HepG2 (cell line): ENCODE data around the gene MBTD1. TPM values are rescaled to one million over a fixed set of nuclear protein-coding genes. Genes with fewer than 3 reads are reported as not detected.
A peak's percentile ranks its signal among the peaks of the same experiment; 100 is the strongest.

Experiments
- ATF5 ChIP-seq: sonication (generic); formaldehyde crosslinking; IDR thresholded peaks from 2 replicates; pipeline ENCODE4 v1.4.0; 2020; ENCODE audit warnings: mild to moderate bottlenecking, low read depth, missing genetic modification reagents
- HOXD1 ChIP-seq: sonication (generic); formaldehyde crosslinking; IDR thresholded peaks from 2 replicates; pipeline ENCODE4 v1.5.0; 2020; ENCODE audit warnings: missing genetic modification reagents
- KLF15 ChIP-seq: sonication (generic); formaldehyde crosslinking; IDR thresholded peaks from 2 replicates; pipeline ENCODE4 v1.8.1; 2023; ENCODE audit warnings: borderline replicate concordance, mild to moderate bottlenecking, inconsistent platforms, missing genetic modification reagents, mixed read lengths
- KMT2B ChIP-seq: IDR thresholded peaks from 2 replicates; pipeline ENCODE4 v1.6.1; 2016; ENCODE audit warnings: missing genetic modification reagents, missing compliant biosample characterization
- NRL ChIP-seq: sonication (generic); formaldehyde crosslinking; IDR thresholded peaks from 2 replicates; pipeline ENCODE4 v1.5.0; 2020; ENCODE audit warnings: missing genetic modification reagents, mild to moderate bottlenecking, moderate library complexity, borderline replicate concordance
- ONECUT2 ChIP-seq: sonication (generic); formaldehyde crosslinking; IDR thresholded peaks from 2 replicates; pipeline ENCODE4 v1.4.0; 2020; ENCODE audit warnings: missing genetic modification reagents
- PAF1 ChIP-seq: IDR thresholded peaks from 2 replicates; pipeline ENCODE4 v1.6.1; 2016; ENCODE audit warnings: missing genetic modification reagents, missing compliant biosample characterization
- PHF21A ChIP-seq: sonication (generic); formaldehyde crosslinking; IDR thresholded peaks from 2 replicates; pipeline ENCODE4 v1.5.0; 2020; ENCODE audit warnings: mild to moderate bottlenecking, missing genetic modification reagents
- PRMT3 ChIP-seq: sonication (generic); formaldehyde crosslinking; IDR thresholded peaks from 2 replicates; pipeline ENCODE4 v1.8.1; 2022; ENCODE audit warnings: low read depth, mild to moderate bottlenecking, moderate library complexity, missing genetic modification reagents, borderline replicate concordance
- RAD51 ChIP-seq: fragments of 450-650 bp; IDR thresholded peaks from 2 replicates; pipeline ENCODE4 v1.6.1; 2016; ENCODE audit warnings: borderline replicate concordance
- RXRA ChIP-seq: sonication (generic); formaldehyde crosslinking; IDR thresholded peaks from 2 replicates; pipeline ENCODE4 v1.5.1; 2020; ENCODE audit warnings: missing genetic modification reagents
- SAFB2 ChIP-seq: sonication (generic); formaldehyde crosslinking; IDR thresholded peaks from 2 replicates; pipeline ENCODE4 v1.5.1; 2020; ENCODE audit warnings: missing genetic modification reagents, low read depth, mild to moderate bottlenecking, borderline replicate concordance
- SIN3A ChIP-seq: IDR thresholded peaks from 2 replicates; pipeline ENCODE4 v1.6.1; 2011; ENCODE audit warnings: low read depth, mild to moderate bottlenecking, control low read depth, low read length, borderline replicate concordance
- SNAPC5 ChIP-seq: sonication (generic); formaldehyde crosslinking; IDR thresholded peaks from 2 replicates; pipeline ENCODE4 v1.8.1; 2023; ENCODE audit warnings: mild to moderate bottlenecking, missing genetic modification reagents, borderline replicate concordance
- TAF1 ChIP-seq: sonication (generic); formaldehyde crosslinking; IDR thresholded peaks from 2 replicates; pipeline ENCODE4 v1.4.0; 2020; ENCODE audit warnings: missing genetic modification reagents
- TAF15 ChIP-seq: fragments of 200-400 bp; formaldehyde crosslinking; IDR thresholded peaks from one replicate; pipeline ENCODE4 v1.6.1; 2018; ENCODE audit warnings: mild to moderate bottlenecking, low read depth, low read length; ENCODE audit not compliant: poor library complexity, severe bottlenecking
- TEF ChIP-seq: sonication (generic); formaldehyde crosslinking; IDR thresholded peaks from 2 replicates; pipeline ENCODE4 v1.5.0; 2020; ENCODE audit warnings: missing genetic modification reagents
- TFAP4 ChIP-seq: sonication (generic); IDR thresholded peaks from 2 replicates; pipeline ENCODE4 v1.6.1; 2016; ENCODE audit warnings: low read depth, borderline replicate concordance
- ZNF34 ChIP-seq: sonication (generic); formaldehyde crosslinking; IDR thresholded peaks from 2 replicates; pipeline ENCODE4 v1.4.0; 2020; ENCODE audit warnings: mild to moderate bottlenecking, missing genetic modification reagents, borderline replicate concordance
- ZNF350 ChIP-seq: sonication (generic); formaldehyde crosslinking; IDR thresholded peaks from 2 replicates; pipeline ENCODE4 v1.4.0; 2020; ENCODE audit warnings: mild to moderate bottlenecking, low read depth, missing genetic modification reagents, borderline replicate concordance
- ZNF451 ChIP-seq: sonication (generic); formaldehyde crosslinking; IDR thresholded peaks from 2 replicates; pipeline ENCODE4 v1.5.0; 2020; ENCODE audit warnings: mild to moderate bottlenecking, missing genetic modification reagents
- ZNF468 ChIP-seq: sonication (generic); formaldehyde crosslinking; IDR thresholded peaks from 2 replicates; pipeline ENCODE4 v1.8.0; 2022; ENCODE audit warnings: mild to moderate bottlenecking, moderate library complexity, missing genetic modification reagents
- ZNF572 ChIP-seq: sonication (generic); formaldehyde crosslinking; IDR thresholded peaks from 2 replicates; pipeline ENCODE4 v1.5.1; 2020; ENCODE audit warnings: mild to moderate bottlenecking, missing genetic modification reagents
- ZNF577 ChIP-seq: sonication (generic); formaldehyde crosslinking; IDR thresholded peaks from 2 replicates; pipeline ENCODE4 v1.4.0; 2020; ENCODE audit warnings: mild to moderate bottlenecking, low read depth, missing genetic modification reagents, borderline replicate concordance
- ZNF775 ChIP-seq: sonication (generic); formaldehyde crosslinking; IDR thresholded peaks from 2 replicates; pipeline ENCODE4 v1.4.0; 2020; ENCODE audit warnings: missing genetic modification reagents, mild to moderate bottlenecking, moderate library complexity, borderline replicate concordance
- ZNF781 ChIP-seq: sonication (generic); formaldehyde crosslinking; IDR thresholded peaks from 2 replicates; pipeline ENCODE4 v1.5.1; 2020; ENCODE audit warnings: borderline replicate concordance, mild to moderate bottlenecking, missing genetic modification reagents; ENCODE audit errors: not compliant biosample characterization
- ZSCAN9 ChIP-seq: IDR thresholded peaks from 2 replicates; pipeline ENCODE4 v1.6.1; 2016; ENCODE audit warnings: borderline replicate concordance
- polyA plus RNA-seq, 8 experiments: library from polyadenylated mRNA; depleted of rRNA in 3 of 8; stranded (reverse) in 7 of 8; unstranded in 1 of 8; fragments of >200 nt; fragmentation: Illumina TruSeq in 4 of 8; extraction: Trizol in 4 of 8; gene quantifications; 2 replicates each; pipeline versions ENCODE4 v1.2.1 to v1.2.3, GENCODE V29; 2011 to 2016; ENCODE audit warnings: low read depth in 4 of 8, missing spikeins in 1 of 8, mixed read lengths in 1 of 8; ENCODE audit not compliant: insufficient read depth in 1 of 8
- total RNA-seq, 5 experiments: library from RNA; depleted of rRNA; stranded (reverse); fragments of >200 nt; fragmentation: Illumina TruSeq; extraction: Trizol; gene quantifications; 2 replicates each; pipeline ENCODE4 v1.2.3, GENCODE V29; 2016; ENCODE audit warnings: low read depth in 1 of 5

Gene MBTD1
- total and polyA plus RNA-seq, 2 of the 13 experiments (the other 11 are each of a cell fraction or from before 2014, with no cell fraction given) = 20.9 TPM

DNA sequence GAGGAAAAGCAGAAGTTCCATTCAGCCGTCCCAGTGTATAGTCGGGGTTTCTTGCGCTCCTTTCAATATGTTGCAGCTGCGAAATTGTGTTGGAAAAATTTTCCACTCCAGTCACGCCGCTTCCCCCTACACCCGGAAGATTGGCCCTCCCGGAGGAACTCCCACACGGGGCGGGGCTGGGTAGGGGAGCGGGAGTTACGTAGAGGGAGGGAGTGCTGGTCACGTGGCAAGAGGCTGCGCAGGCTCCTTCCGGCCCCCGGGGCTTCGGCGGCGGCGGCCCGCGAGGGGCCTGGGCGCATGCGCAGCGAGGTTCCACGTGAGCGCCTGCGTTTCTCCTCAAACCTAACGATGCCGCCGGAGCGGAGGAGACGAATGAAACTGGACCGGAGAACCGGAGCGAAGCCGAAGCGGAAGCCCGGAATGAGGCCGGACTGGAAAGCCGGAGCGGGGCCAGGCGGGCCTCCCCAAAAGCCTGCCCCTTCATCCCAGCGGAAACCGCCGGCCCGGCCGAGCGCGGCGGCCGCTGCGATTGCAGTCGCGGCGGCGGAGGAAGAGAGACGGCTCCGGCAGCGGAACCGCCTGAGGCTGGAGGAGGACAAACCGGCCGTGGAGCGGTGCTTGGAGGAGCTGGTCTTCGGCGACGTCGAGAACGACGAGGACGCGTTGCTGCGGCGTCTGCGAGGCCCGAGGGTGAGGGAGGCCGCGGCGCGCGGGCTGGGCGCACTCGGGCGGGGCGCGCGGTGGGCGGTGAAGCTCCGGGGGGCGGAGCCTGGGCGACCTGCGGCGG, 581 bp upstream of the MBTD1 start, which contains the start of gene UTP18 (continued):
- TF ChIP-seq SIN3A (peak; percentile 61; the same call in 1 of the 2 replicates), KMT2B (CRISPR knock-in tag) (peak; percentile 88), ATF5 (CRISPR knock-in tag) (peak; percentile 95), ZNF350 (CRISPR knock-in tag) (peak; percentile 94; the same call in 1 of the 2 replicates), SAFB2 (CRISPR knock-in tag) (peak; percentile 97), ONECUT2 (CRISPR knock-in tag) (peak; percentile 51; the same call in 1 of the 2 replicates), RXRA (peak; percentile 70; the same call in 1 of the 2 replicates), SNAPC5 (no peak), ZNF34 (CRISPR knock-in tag) (peak; percentile 97), NRL (CRISPR knock-in tag) (peak; percentile 90), PHF21A (CRISPR knock-in tag) (peak; percentile 68; the same call in 1 of the 2 replicates), KLF15 (peak; percentile 94), ZNF572 (CRISPR knock-in tag) (no peak), ZNF775 (CRISPR knock-in tag) (peak; percentile 96), RAD51 (peak; percentile 94), TFAP4 (no peak; the same call in 1 of the 2 replicates), ZNF451 (no peak), TEF (CRISPR knock-in tag) (peak; percentile 78), TAF15 (peak; percentile 81), ZNF577 (CRISPR knock-in tag) (peak; percentile 95; the same call in 1 of the 2 replicates), TAF1 (CRISPR knock-in tag) (peak; percentile 77), PAF1 (CRISPR knock-in tag) (no peak), HOXD1 (CRISPR knock-in tag) (peak; percentile 66; the same call in 1 of the 2 replicates), PRMT3 (no peak), ZSCAN9 (CRISPR knock-in tag) (peak; percentile 91), ZNF468 (CRISPR knock-in tag) (peak; percentile 62; the same call in 1 of the 2 replicates), ZNF781 (CRISPR knock-in tag) (peak; percentile 94)
